ENCODE measurements around the gene KLHL11.

DNA sequence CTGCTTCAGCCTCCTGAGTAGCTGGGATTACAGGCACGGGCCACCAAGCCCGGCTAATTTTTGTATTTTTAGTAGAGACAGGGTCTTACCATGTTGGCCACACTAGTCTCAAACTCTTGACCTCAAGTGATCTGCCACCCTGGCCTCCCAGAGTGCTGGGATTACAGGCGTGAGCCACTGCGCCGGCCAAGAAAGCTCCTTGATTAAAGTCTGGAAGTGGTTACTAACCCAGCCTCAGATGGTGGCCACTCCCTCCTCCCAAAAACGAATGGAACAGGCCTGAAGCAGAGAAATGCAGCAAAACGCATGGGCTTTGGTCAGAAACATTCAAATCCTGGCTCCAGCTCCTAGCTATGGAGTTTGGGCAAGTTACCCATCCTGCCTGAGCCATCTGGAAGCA is 41.1 kb downstream of the KLHL11 start:
- TF ChIP-seq CTCF (conservative IDR thresholded peaks at IDR 0.05 in 1 of 2, IDR thresholded peaks at IDR 0.05 in 1 of 2; ENCODE audit: extremely low read depth in 1 of 2, insufficient read depth in 1 of 2, low read depth in 1 of 2, low read length in 2 of 2) (no peak), EZH2 (IDR thresholded peaks at IDR 0.05; ENCODE audit: borderline replicate concordance, low read length) (no peak)

Measured in mammary epithelial cell (primary cell).